Stimulated activated CD4-positive, alpha-beta T cell treated with anti-CD3 and anti-CD28 coated beads, Interleukin-2, amount 100 ng/mL, for 24 hours (primary cell): Measurements from ENCODE around the gene PHKG1.
A peak's percentile ranks its signal among the peaks of the same experiment; 100 is the strongest.
"Not testable (repeated sequence)": the region's sequence is repeated elsewhere in the genome, so short reads cannot be mapped to it uniquely, and the experiment has no call there.

ENCODE experiments used
- DNase-seq, 2 donors: peaks; one replicate each; pipeline ENCODE4 v3.0.0-alpha.2; 2020

PHKG1 gene

GRCh38 chr7:56081626-56082340 lies 11.0 kb downstream of the PHKG1 start:
- no peak for DNase-seq

DNA sequence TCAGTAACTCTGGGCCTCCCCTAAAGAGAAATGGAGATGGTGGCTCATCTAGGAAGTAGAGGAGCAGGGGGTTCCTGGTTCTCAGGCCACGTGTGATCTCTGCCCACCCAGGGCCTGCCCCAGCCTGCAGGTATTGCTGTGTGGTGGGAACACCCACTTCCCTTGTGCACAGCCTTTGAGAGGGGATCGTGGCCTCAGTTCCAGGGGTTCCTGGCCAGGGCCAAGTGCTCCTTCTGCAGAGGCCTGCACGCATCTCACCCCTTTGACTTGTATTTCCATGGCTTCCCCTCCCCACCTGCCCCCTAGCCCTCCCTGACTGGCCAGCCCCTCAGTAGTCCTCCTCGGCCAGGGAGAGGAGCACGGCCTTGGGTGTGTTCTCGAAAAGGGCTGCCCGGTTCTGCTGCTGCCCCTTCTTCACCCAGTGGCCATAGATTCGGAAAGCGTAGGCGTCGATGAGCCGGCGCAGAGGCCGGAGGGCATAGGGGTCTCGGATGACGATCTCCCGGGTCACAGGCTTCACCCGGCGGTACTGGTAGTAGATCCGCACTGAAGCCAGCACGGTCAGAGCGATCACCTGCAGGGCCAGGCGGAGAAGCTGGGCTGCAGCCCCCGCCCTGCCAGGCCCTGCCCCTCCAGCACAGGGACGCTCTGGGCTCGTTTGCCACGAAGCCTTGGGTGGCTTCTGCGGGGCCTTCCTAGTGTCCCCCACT lies 11.9 kb downstream of the PHKG1 start:
- DNase-seq = not testable (repeated sequence)

GRCh38 chr7:56079450-56080185 lies 13.1 kb downstream of the PHKG1 start:
- DNase-seq = no peak

GRCh38 chr7:56078196-56078595 lies 14.6 kb downstream of the PHKG1 start:
- DNase-seq = no peak

GRCh38 chr7:56077681-56078080 lies 15.1 kb downstream of the PHKG1 start:
- DNase-seq = no peak

DNA sequence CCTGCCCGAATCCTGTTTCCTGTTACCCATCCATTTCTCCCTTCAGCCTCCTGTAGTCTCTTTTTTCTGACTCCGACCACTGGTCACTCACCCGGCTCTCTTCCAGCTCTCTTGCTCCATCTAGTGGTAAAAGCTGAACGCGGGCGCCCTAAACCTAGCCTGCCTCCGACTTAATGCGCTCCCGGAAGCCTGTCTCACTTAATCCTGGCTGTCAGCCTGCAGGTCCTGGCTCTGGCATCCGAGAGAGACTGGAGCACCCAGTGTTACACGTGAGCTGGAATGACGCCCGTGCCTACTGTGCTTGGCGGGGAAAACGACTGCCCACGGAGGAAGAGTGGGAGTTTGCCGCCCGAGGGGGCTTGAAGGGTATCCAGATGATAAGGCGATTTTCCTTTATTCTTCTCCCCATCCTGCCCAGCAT lies 18.4 kb downstream of the PHKG1 start:
- peak; percentile 69 to 74 for DNase-seq

GRCh38 chr7:56066376-56066775 lies 26.4 kb downstream of the PHKG1 start:
- not testable (repeated sequence) for DNase-seq

DNA sequence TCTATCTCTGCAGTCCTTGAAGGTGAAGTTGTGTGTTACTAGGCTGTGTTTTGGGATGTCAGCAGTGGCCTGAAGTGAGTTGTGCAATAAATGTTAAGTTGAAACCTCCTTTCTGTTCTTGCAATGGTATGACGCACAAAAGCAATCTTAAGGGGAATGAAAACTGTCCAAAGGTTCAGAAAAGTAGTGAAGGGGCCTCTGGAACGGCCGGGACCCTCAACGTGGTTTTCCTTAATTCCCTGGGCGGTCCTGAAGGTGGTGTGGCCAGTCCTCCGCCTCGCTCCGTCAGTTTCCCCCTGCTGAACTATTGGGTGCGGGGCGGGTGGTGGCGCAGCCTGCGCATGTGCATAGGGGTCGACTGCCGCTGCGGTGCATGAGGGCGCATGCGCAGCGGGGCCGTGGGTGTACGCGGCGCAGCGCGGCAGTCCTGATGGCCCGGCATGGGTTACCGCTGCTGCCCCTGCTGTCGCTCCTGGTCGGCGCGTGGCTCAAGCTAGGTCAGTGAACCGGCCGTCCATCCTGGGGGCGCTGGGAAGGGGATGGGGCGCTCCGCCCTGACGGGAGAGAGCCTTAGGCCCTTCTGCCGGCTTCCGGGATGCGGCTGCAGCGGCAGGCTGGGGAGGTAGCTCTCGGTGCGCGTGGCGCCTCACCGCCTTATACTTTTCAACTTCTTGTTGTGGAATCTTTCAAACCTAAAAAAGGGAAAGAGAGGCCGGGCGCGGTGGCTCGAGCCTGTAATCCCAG lies 28.7 kb downstream of the PHKG1 start, which contains the start of gene SUMF2:
Gene SUMF2 (plus strand): TSS at position 405 of the 744 bp plus-strand sequence. CDS start 26 bp downstream, at position 431.
- peak; percentile 91 for DNase-seq

- no peak for DNase-seq
Measured at GRCh38 chr7:56063500-56063881, 29.3 kb downstream of the PHKG1 start.

DNA sequence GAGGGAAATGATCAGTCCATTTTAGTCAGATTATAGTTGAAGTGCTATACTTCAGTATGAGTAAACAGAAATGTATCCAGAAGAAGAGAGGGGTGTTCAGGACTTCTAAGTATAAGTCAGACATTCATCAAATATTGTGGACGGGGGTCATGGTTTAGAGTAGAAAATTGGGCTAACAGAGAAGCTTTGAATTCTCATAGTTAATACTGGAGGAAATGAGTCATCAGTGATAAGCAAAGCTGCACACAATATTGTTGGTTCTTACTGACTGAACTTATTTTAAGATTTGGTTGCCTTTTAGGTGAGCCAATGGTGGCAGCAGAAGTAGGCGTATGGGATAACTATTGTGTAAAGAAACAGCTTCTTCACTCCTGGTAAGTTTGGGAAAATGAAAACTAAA lies 30.4 kb downstream of the PHKG1 start:
- no peak for DNase-seq

DNA sequence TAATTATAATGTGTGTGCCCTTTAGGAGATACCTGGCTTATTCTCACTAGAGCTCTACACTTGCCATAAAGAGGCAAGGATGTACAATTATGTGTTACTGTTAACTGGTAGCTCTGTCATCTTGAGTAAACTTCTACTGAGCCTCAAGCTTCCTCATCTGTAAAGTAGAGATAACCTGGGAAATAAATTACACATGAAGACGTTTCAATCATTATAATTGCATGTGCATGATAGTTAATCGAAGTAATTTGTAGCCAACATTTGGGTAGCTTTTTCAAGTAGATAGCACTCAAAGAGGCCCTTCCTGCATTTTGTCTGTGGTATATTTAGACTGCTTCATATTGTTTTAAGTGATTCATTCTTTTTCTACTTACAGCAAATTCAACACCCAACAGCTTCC lies 38.8 kb downstream of the PHKG1 start:
- no peak for DNase-seq

- DNase-seq = no peak
Measured at GRCh38 chr7:56053379-56053778, 39.4 kb downstream of the PHKG1 start.

DNA sequence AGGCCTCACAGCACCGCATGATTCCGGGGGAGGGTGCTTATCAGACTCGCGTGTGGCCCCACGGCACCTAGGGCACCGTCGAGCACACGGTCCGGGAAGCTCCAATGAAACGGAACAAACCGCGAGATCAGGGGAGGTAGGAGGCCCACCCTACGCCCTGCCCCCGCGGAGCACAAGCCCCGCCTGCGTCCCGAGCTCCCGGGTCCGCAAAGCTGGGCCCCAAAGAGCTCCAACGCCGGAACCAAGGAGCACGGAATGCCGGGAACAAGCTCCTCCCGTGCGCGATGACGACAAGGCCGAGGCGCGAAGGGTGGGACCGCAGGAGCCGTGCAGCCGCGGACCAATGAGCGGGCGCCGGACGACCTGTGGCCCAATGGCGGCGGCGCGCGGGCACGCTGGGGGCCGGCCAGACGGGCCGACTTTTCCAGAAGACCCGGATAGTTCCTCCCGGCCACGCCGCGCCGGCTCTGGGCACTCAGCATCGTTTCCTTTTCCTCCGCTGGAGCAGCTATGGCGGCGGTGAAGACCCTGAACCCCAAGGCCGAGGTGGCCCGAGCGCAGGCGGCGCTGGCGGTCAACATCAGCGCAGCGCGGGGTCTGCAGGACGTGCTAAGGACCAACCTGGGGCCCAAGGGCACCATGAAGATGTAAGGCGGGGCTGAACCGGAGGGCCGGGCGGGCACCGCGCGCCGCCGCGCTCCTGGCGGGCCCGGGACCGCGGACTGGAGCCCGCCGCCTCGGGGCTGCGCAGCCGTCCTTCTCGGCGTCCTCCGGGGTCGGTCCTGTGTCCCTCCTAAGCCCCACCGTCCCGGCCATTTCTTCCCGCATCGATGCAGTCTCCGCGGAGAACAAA lies 41.2 kb downstream of the PHKG1 start, which contains the start of the genes CCT6A and PSPH:
Gene CCT6A (plus strand): TSS at position 427 of the 853 bp plus-strand sequence. CDS start 84 bp downstream, at position 511.
Gene PSPH (minus strand): TSS at position 106 of the 853 bp plus-strand sequence. CDS start 30,232 bp downstream, outside the sequence.
- peak; percentile 93 to 96 for DNase-seq

- no peak for DNase-seq
Measured at GRCh38 chr7:56051053-56051338, 41.8 kb downstream of the PHKG1 start.

GRCh38 chr7:56048763-56049162 lies 44.0 kb downstream of the PHKG1 start:
- not testable (repeated sequence) for DNase-seq

- no peak for DNase-seq
Measured at GRCh38 chr7:56048245-56048644, 44.5 kb downstream of the PHKG1 start.

- not testable (repeated sequence) for DNase-seq
Measured at GRCh38 chr7:56047446-56048116, 45.2 kb downstream of the PHKG1 start.

DNA sequence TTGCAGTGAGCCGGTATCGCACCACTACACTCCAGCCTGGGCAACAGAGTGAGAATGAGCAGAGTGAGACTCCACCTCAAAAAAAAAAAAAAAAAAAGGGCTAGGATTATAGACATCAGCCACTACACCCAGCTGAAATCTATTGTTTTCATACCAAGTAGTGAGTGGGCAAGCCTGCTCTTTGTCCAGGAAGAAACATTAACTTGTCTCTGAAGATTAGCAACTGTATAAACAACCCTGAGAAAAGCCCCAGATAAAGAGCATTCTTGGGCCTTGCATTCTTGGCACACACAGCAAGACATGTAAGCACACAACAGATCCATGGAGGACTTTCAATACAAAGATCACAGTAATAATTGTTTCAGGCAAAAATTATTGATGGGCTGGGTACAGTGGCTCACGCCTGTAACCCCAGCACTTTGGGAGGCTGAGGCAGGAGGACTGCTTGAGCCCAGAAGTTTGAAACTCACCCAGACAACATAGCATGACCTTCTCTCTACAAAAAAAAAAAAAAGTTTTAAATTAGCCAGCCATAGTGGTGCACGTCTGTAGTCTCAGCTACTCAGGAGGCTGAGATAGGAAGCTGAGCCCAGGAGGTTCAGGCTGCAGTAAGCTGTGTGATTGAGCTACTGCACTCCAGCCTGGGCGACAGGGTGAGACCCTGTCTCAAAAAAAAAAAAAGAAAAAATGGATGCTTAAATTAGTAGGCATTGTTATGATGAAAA lies 45.9 kb downstream of the PHKG1 start:
- no peak for DNase-seq

DNA sequence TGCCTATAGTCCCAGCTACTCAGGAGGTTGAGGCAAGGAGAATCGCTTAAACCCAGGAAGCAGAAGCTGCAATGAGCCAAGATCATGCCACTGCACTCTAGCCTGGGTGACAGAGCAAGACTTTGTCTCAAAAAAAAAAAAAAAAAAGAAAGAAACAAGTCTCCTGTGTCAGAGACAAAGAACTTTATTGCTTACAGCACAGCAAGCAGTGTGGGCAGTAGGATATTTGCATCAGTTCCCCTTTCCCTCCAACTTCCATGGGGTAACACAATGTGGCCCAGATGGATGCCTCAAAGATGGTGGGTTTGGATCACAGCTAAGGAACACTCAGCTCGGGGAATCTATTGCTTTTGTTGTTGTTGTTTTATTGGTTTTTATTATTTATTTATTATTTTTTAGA lies 47.0 kb downstream of the PHKG1 start:
- not testable (repeated sequence) for DNase-seq

- DNase-seq = no peak
Measured at GRCh38 chr7:56040730-56041129, 52.0 kb downstream of the PHKG1 start.
